ENCODE results near the gene CD46.

CD46 gene

GRCh38 chr1:207799989-207800648 lies 48.3 kb downstream of the CD46 start:
- DNase-seq: no peak

- no peak for DNase-seq
Measured at GRCh38 chr1:207801819-207802218, 50.0 kb downstream of the CD46 start.

DNA sequence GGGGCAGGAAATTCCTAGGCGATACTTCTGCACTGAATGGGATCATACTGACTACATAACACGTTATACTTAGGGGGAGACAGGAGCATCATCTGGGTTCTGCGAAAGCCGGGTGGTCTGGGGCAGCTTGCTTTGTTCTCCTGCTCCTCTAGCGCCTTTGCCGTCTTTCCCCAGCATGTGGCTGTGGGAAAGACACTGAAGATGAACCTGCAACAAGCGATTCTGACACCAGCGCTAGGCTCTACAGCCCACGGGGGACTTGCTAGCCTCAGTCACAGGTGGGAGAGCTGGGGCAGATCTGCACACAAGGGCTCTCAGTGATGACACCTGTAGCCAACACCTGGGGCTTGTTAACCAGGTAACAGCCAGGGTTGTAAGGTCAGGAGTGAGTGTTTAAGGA lies 51.8 kb downstream of the CD46 start:
- DNase-seq: no peak

- no peak for DNase-seq
Measured at GRCh38 chr1:207804721-207805468, 53.0 kb downstream of the CD46 start.

DNA sequence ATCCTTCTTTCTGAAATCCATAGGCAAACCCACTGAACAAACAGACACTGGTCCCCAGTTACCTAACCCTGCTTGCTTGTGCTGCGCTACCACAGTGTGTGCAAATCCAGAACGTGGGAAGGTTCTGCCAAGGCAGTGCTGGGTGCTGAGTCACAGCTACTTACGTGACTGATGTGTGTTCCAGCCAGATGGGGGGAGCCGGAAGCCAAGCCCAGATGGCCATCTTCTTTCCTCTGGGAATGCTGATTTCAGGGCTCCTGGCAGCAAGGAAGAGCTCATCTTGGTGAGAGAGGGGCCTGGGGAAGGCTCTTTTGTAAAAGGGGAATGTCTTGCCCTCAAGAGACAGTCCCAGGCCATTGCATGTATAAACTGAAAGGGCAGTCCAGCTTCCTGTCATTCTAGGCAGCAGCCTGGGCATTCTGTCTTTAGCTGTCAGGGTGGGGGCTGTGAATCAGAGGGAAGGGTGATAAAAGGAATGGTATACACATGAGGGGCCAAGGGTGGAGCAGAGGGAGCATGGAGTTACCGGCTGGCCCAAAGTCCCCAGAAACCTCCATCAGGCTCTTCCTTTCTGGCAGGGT lies 54.1 kb downstream of the CD46 start:
- DNase-seq: no peak

DNA sequence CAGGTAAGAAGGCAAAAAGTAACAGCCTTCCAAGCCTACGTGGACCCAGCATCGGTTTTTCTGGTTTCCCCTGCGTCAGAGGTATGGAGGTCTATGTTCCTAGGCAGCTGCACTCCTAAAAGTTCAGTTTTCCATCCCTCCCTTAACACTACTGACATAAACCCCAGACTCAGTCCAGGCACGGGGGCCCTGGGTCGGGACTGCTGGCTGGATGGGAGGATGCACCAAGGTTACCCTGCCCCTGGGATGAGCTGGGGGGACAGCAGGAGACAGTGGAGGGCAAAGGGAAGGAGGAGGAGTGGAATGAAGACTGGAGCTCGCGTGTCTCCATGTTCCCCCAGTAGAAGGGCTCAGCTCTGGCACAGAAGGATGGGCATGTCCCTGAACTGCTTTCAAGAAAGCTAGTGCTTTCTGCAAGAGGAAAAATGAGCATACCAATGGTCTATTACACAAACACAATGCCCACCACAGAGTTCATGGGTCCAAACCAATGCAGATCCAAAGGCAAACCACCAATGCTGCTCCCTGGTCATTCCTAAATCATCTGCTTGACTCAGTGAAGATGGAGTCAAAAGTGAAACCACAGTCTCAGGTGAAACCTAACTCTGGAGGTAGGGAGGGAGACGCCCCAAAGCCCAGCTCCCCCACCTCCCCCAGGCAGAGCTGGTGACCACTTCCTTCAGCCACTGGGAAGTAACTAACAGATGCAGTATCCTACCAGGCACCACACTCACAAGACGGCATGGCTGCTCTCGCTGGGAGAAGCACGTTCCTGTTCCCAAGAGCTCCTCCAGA lies 54.9 kb downstream of the CD46 start:
- DNase-seq: no peak

- DNase-seq: peak in 1 of 2 experiments; percentile 32
Measured at GRCh38 chr1:207807326-207807689, 55.5 kb downstream of the CD46 start.

- DNase-seq: peak; percentile 32 to 41
Measured at GRCh38 chr1:207807690-207808321, 56.0 kb downstream of the CD46 start.

- DNase-seq: no peak
Measured at GRCh38 chr1:207808322-207808705, 56.5 kb downstream of the CD46 start.

DNA sequence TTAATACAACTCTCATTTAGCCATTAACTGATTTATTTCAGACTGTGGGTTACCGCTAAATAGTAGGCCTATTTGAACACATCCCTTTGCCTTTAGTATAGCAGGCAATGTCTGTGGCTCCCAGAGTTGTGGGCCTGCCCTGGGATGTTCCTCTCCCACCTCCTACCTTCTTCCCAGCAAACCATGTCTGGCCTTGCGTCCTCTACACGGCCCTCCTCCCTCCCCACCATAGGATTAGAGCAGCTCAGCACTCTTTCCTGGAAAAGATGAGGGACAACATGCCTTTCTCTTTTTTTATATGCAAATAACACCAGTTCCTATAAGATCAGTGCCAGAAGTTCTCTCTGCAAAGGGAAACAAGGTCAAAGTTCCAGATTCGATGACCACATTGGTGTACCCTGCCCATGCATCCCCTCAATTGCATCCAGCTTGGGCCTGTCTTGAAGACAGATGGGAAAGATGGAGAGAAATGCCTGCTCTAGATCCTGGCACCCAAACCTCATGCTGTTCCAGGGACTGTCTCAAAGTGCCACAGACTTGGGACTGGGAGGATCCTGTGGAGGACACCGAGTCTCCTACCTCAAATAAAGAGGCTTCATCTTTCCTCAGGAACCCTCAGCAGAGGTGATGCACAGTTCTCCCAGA lies 57.2 kb downstream of the CD46 start:
- no peak for DNase-seq

DNA sequence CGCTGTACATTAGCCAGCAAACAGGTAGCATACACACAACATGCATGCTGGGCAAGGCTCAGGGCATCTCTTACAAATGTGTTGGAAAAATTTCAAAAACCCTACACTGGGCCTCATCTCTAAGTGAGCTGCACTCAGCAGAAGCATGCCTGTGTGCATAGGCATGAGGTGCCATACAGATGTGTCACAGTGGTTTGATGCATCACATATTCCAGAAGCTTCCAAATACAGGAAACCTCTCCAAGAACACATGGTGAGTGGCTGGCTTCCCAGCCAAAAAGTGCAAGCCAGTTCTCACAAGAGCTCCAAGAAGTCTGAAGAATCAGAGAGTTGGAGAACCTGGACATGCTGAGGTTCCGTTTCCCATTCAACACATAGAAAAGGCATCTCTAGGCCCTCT lies 58.3 kb downstream of the CD46 start:
- DNase-seq: no peak

- DNase-seq: no peak
Measured at GRCh38 chr1:207810606-207811295, 58.9 kb downstream of the CD46 start.

- DNase-seq: no peak
Measured at GRCh38 chr1:207811319-207811718, 59.5 kb downstream of the CD46 start.

DNA sequence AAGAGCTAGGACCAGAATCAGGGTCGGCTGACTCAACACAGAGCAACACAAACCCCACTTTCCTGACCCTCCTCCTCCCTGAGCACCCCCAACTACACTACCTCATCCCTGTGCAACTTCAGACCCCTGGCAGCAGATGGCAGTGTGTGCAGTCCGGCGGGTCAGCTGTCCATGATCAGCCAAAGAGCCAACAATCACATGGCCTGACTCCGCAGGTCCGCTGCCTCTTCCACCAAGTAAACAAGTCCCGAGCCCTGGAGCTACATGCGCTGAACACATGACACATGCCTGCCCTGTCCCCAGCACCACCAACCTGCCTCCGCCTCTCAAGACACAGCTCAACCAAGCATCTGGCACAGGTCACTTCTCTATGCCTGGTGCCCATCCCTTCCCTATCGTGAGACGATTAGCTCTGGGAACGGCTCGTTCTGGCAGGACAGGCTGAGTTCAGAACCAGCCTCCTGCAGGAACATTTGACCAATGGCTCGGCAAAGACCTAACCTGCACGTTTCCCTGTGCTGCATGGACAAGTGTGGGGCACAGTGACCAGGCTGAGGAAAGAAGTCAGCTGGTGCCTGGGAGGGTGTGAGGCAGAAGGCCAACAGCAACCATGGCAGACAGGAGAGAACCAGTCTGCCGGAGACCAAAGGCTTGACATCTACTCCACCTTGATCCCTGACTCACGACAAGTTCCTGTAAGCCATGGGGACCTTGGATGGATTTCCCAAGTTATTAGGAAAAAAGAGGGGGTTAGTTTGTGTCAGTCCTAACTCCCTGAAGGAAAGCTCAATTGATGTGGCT lies 60.3 kb downstream of the CD46 start:
- no peak for DNase-seq

DNA sequence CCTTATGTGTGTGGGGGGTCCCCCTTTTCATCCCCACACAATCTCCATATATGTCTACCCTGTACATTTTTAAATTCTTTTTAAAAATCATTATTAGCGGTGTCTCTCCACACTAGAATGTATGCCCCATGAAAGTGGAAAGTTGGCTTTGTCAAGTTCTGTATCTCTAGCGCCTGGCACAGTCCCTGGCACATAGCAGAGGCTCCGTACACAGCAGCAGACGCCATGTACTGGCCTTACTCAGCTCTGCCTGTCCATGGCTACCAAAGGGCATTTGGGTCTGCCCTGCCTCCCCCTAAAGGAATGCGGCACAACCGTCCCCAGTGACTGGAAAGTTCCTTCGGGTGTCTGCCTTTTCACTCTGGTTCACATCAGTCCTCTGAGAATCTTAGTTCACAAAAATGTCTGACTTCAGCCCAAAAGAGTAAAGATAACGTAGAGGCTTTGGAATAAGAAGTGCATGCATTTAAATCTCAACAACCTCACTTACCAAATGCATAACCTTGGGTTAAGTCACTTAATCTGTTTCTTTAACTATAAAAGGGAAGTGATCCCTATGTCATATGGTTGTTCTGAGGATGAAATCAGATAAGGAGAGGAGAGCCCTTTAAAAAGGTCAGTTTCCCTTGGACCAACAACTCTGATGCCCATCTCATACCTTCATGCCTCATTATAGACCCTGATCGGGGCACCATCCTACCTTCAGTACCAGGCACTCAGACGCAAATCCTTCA lies 61.1 kb downstream of the CD46 start:
- no peak for DNase-seq

- no peak for DNase-seq
Measured at GRCh38 chr1:207813512-207813881, 61.6 kb downstream of the CD46 start.

- DNase-seq: no peak
Measured at GRCh38 chr1:207813946-207814345, 62.1 kb downstream of the CD46 start.

DNA sequence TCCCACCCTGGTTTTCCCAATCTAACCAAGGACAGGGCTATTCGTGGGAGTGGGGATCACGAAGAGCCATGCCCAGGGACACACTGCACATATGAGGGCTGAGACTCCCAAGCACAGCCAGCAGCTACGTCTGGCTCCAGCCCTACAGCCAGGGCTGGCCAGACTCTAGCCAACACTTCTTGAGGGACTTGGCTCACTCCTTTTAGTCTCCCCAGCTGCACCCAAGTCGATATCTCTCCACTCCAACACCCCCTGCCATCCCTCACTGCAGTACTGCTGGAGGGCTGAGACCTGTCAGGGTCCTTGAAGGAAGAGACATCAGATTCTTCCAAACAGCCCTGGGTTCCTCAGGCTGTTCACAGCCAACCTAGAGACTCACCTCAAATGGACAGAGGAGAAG lies 62.6 kb downstream of the CD46 start:
- no peak for DNase-seq

DNA sequence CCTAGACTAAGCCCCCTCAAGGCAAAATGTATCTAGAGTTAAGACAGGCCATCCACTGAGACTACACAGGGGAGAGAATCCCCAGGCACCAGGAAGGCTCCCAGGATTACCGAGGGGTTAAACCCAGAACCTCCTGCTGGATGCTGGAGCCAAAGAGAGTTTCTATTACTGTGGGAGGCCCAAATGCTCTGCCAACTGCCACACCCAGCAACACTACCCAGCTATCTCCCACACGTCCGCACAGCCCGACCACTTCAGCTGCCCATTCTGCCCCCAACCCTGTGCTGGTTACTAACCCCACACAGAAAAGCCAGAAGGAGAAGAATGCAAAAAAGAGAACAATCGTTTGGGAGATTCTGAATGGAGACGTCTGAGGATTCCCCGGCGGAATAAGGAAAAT lies 63.6 kb downstream of the CD46 start:
- DNase-seq: no peak

DNA sequence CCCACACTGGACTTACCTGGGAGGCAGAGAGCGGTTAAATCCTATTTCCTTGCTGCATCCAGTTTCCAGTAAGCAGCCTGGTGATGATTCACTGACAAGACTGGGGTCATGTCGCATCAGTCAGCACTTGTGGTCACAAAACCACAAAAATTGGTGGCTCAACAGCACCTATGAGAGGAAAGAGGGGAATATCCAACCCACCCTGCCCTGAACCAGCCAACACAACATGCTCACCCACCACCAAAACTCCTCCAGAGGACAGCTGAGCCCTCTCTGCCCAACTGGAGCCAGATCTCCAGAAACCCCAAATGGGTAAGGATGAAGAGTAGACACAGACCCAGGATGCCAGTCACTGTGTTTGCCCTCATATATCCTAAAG lies 64.0 kb downstream of the CD46 start:
- no peak for DNase-seq

DNA sequence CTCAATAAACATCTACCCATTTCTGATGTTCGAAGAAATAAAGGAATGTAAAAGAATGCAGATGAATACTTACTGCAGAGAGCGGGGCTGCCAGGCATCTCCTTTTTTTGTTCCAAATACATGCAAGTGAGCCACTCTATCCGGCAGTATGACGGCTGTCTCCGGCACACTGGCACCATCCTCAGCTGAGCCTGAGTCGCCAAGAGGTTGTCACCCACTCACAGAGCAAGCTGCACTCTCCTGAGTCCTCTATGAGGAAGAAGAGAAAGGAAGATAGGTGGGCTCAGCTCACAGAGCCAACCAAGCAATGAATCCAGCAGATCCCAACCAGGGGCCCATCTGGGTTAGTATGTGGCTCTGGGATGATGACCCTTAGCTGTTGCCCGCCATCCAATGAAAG lies 65.3 kb downstream of the CD46 start:
- no peak for DNase-seq
